K562 (cell line): ENCODE data around the gene CATSPER1. TPM values are rescaled to one million over a fixed set of nuclear protein-coding genes. Genes with fewer than 3 reads are reported as not detected.

Experiments used
- ATAC-seq: fragments of 200-7000 bp; cut with Tn5 transposase; 3 replicates; pipeline ENCODE4 v1.9.1; 2020; ENCODE audit warnings: moderate library complexity
- BruUV-seq: library from RNA; stranded (reverse); fragments of 400-500 nt; replicated peaks from 2 replicates; lab custom pipeline; 2021; lab: Mats Ljungman, UMichigan
- CTCF ChIA-PET: fragments of 300-600 bp; formaldehyde crosslinking; extraction: SDS; loops from one replicate; lab custom pipeline; 2021; ENCODE audit warnings: low intra/inter-chr PET ratio; lab: Yijun Ruan, JAX
- POLR2A ChIA-PET: fragments of 300-600, 350-650 bp; sonication (Branson Sonifier 250); formaldehyde crosslinking; extraction: SDS; loops from one replicate; lab custom pipeline; 2021; ENCODE audit warnings: antibody characterized with exemption, inconsistent platforms; lab: Yijun Ruan, JAX
- DNase-seq, 4 experiments: peaks; one replicate each; pipeline versions ENCODE4 v3.0.0 to v3.0.0-alpha.2; 2011 to 2018; ENCODE audit warnings: low spot score in 3 of 4, mixed read lengths in 3 of 4; ENCODE audit errors: extremely low read depth in 1 of 4
- FAIRE-seq: peaks from 2 replicates; lab custom pipeline; 2011; peaks lifted over from hg19 to GRCh38; lab: Jason Lieb, UNC
- H2AFZ ChIP-seq: 2 replicates; pipeline ENCODE4 v1.6.0; 2011; ENCODE audit warnings: low read depth, low read length, control low read depth, inconsistent platforms
- H3K27ac ChIP-seq: fragments of 200-600 bp; 3 replicates; pipeline ENCODE4 v1.8.0; 2011; ENCODE audit warnings: low read depth, mild to moderate bottlenecking, control low read depth, inconsistent platforms, low read length, moderate library complexity, mixed read lengths; ENCODE audit errors: extremely low read depth
- H3K27me3 ChIP-seq, 2 experiments: fragments of 300-600 bp in 1 of 2; 2 replicates in 1 of 2; 3 replicates in 1 of 2; pipeline versions ENCODE4 v1.6.0 to v1.8.0; 2011; ENCODE audit warnings: inconsistent platforms in 2 of 2, low read length in 2 of 2, mild to moderate bottlenecking in 1 of 2, mixed read lengths in 1 of 2, moderate library complexity in 1 of 2; ENCODE audit not compliant: control insufficient read depth in 2 of 2, insufficient read depth in 2 of 2
- H3K36me3 ChIP-seq: fragments of 300-600 bp; 3 replicates; pipeline ENCODE4 v1.8.0; 2011; ENCODE audit warnings: mild to moderate bottlenecking, low read length, inconsistent platforms; ENCODE audit not compliant: control insufficient read depth, insufficient read depth
- H3K4me1 ChIP-seq, 2 experiments: fragments of 200-600 bp in 1 of 2; replicated peaks in 1 of 2; 2 replicates in 1 of 2; 3 replicates in 1 of 2; pipeline versions ENCODE4 v1.5.1 to v1.8.0; 2011; ENCODE audit warnings: inconsistent platforms in 2 of 2, low read length in 2 of 2, mild to moderate bottlenecking in 1 of 2, mixed read lengths in 1 of 2, moderate library complexity in 1 of 2; ENCODE audit not compliant: control insufficient read depth in 2 of 2, insufficient read depth in 2 of 2
- H3K4me2 ChIP-seq: 2 replicates; pipeline ENCODE4 v1.6.1; 2011; ENCODE audit warnings: low read length, control low read depth, inconsistent platforms, mixed read lengths; ENCODE audit not compliant: insufficient read depth
- H3K4me3 ChIP-seq: fragments of 200-600 bp; sonication (generic), shearing (Covaris generic); 2 replicates; pipeline ENCODE4 v1.5.1; 2016; ENCODE audit warnings: control low read depth, inconsistent platforms
- H3K79me2 ChIP-seq: fragments of 200-600 bp; 3 replicates; pipeline ENCODE4 v1.8.0; 2011; ENCODE audit warnings: low read length, inconsistent platforms; ENCODE audit not compliant: control insufficient read depth, insufficient read depth
- H3K9ac ChIP-seq, 2 experiments: 2 replicates each; pipeline versions ENCODE4 v1.6.0 to v1.6.1; 2011; ENCODE audit warnings: low read depth in 2 of 2, low read length in 2 of 2, control low read depth in 1 of 2, inconsistent platforms in 1 of 2, mild to moderate bottlenecking in 1 of 2, mixed read lengths in 1 of 2; ENCODE audit not compliant: insufficient read depth in 1 of 2
- H3K9me1 ChIP-seq: one replicate; pipeline ENCODE4 v1.6.0; 2011; ENCODE audit warnings: inconsistent platforms, mild to moderate bottlenecking, low read length, moderate library complexity; ENCODE audit not compliant: control insufficient read depth, insufficient read depth
- H3K9me3 ChIP-seq: replicated peaks from 2 replicates; pipeline ENCODE4 v1.5.1; 2011; ENCODE audit warnings: low read depth, low read length, inconsistent platforms; ENCODE audit not compliant: control insufficient read depth, insufficient read depth
- H4K20me1 ChIP-seq: replicated peaks from 2 replicates; pipeline ENCODE4 v1.6.1; 2011; ENCODE audit warnings: low read length, inconsistent platforms, mixed read lengths; ENCODE audit not compliant: control insufficient read depth, insufficient read depth
- CXXC5 ChIP-seq: fragments of 250-450 bp; sonication (Bioruptor Pico); IDR thresholded peaks from 2 replicates; pipeline ENCODE4 v1.8.0; 2022; ENCODE audit warnings: inconsistent platforms, mild to moderate bottlenecking, moderate library complexity
- KLF16 ChIP-seq: IDR thresholded peaks from 2 replicates; pipeline ENCODE4 v1.6.1; 2016; ENCODE audit warnings: antibody characterized with exemption
- RAD21 ChIP-seq, 2 experiments: fragments of 250-450 bp in 1 of 2; fragments of 450-650 bp in 1 of 2; sonication (Bioruptor Pico) in 1 of 2; formaldehyde crosslinking in 1 of 2; IDR thresholded peaks in 1 of 2; conservative IDR thresholded peaks in 1 of 2; 2 replicates each; pipeline versions ENCODE4 v1.4.0 to v1.8.0; 2020 to 2022; ENCODE audit warnings: mild to moderate bottlenecking in 2 of 2, moderate library complexity in 1 of 2
- TBL1XR1 ChIP-seq, 2 experiments: IDR thresholded peaks; 2 replicates each; pipeline ENCODE4 v1.6.1; 2012; ENCODE audit warnings: improper control_type of control experiment in 2 of 2, low read length in 2 of 2, mild to moderate bottlenecking in 1 of 2
- ZNF41 ChIP-seq: fragments of 250-450 bp; sonication (Bioruptor Pico); conservative IDR thresholded peaks from 2 replicates; pipeline ENCODE4 v1.4.0; 2020; ENCODE audit warnings: mild to moderate bottlenecking
- WGBS: fragments of 100-300 bp; shearing (Covaris generic); methylation state at CpG from one replicate; pipeline ENCODE4 v1.1.6; 2016; ENCODE audit warnings: low coverage, mixed read lengths; ENCODE audit not compliant: insufficient coverage; ENCODE audit errors: missing lambda C conversion rate; 5-methylcytosine and 5-hydroxymethylcytosine counted together
- in situ Hi-C: fragments of 300-500 bp; cut with MboI; formaldehyde crosslinking; loops from 4 replicates; pipeline ENCODE4 v1.15.0; 2018; ENCODE audit warnings: inconsistent platforms, mixed read lengths
- intact Hi-C: fragments of 100-400 bp; cut with micrococcal nuclease; formaldehyde crosslinking; loops from 2 replicates; pipeline ENCODE4 v1.14.2; 2022
- polyA plus RNA-seq, 8 experiments: library from polyadenylated mRNA; depleted of rRNA in 4 of 8; stranded (reverse) in 5 of 8; unstranded in 3 of 8; fragments of >200 nt; fragmentation: Nextera tagmentation in 2 of 8; fragmentation: Illumina TruSeq in 1 of 8; extraction: Ambion mirVana in 2 of 8; extraction: Trizol in 1 of 8; gene quantifications; 2 replicates each; pipeline versions ENCODE4 v1.2.1 to v1.2.3, GENCODE V29; 2011 to 2014; ENCODE audit warnings: inconsistent platforms in 1 of 8, missing spikeins in 1 of 8
- total RNA-seq, 7 experiments: library from RNA; depleted of rRNA in 6 of 7; stranded (reverse); fragments of >200 nt in 6 of 7; fragmentation: Illumina TruSeq in 2 of 7; extraction: Trizol in 2 of 7; gene quantifications; 2 replicates each; pipeline versions ENCODE4 v1.2.1 to v1.2.3, GENCODE V29; 2011 to 2021; ENCODE audit warnings: low replicate concordance in 1 of 7
- TF ChIP-seq, protein P1 (sequence below): sonication (generic); formaldehyde crosslinking; IDR thresholded peaks from 2 replicates; pipeline ENCODE4 v1.8.1; 2022; ENCODE audit warnings: missing genetic modification reagents
- TF ChIP-seq, protein P2 (sequence below): fragments of 250-450 bp; sonication (Bioruptor Pico); IDR thresholded peaks from 2 replicates; pipeline ENCODE4 v1.4.0; 2020; ENCODE audit warnings: mild to moderate bottlenecking, moderate library complexity, borderline replicate concordance
- TF ChIP-seq, protein P3 (sequence below): fragments of 450-650 bp; IDR thresholded peaks from 2 replicates; pipeline ENCODE4 v1.6.1; 2017; ENCODE audit warnings: antibody characterized with exemption
- TF ChIP-seq, protein P4 (sequence below): sonication (generic); formaldehyde crosslinking; IDR thresholded peaks from 2 replicates; pipeline ENCODE4 v1.8.0; 2023; ENCODE audit warnings: mild to moderate bottlenecking, missing genetic modification reagents

CATSPER1 gene
- total and polyA plus RNA-seq, 9 of the 15 experiments (the other 6 are each of a cell fraction or from before 2014, with no cell fraction given), result 0.21 to 3.3 (median 0.76) TPM

DNA sequence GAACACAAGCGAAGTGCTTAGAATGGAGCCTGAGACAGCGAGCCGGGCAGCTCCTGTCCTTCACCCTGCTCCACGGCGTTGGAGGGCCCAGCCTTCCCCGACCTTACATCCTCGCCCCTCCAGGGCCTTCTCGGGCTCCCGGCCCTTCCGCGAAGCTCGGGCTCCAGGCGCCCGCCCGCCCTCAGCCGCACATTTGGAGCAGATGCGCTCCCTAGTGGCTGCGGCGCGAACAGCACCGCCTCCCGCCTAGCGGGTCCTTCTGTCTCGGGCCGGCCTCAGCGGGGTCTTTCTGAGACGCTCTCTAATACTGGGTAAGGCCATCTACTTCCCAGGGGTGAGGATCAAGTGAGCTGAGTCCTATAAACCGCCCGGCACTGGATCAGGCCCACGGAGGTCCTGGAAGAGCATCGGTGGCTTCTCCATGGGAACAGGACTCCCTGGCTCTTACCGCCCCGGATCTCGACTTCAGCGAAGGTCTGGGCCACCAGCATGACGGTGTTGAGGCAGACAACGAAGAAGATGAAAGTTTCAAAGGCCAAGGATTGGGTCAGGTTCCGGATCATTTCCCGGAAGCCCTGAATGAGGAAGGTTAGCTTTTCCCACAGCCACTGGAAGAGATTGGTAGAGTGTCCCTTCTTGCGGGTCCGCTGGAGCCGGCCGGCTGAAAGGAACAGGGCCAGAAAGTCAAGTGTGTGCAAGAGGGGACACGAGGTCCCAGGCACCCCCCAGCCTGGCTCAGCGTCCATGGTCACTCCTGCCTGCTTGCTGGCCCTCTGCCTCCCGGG lies 3.7 kb downstream of the CATSPER1 start:
- DNase-seq, result peak; percentile 87 to 90 (median 90)
- POLR2A ChIA-PET, result interaction anchor here (0.6 to 1.6 kb wide), 14 partner anchors 10 to 521 kb away, joined by 3 to 13 read pairs (median 3); partner anchors contain the start of genes BANF1, CCDC85B, CST6 and FOSL1
- CTCF ChIA-PET, result interaction anchor here (0.5 to 1.3 kb wide), 4 partner anchors 33 to 608 kb away, joined by 4 to 6 read pairs (median 4); no protein-coding TSS in a partner anchor
- H3K79me2 ChIP-seq, result no peaks in the 10 kb centered on the region
- no peaks in the 10 kb centered on the region for H3K9me3 ChIP-seq
- H3K27me3 ChIP-seq, result no peaks in the 10 kb centered on the region
- H3K4me2 ChIP-seq, result peak overlapping the region; percentile 83
- intact Hi-C loops (loop anchor here (1.0 kb wide), 1 partner anchor 33 kb away; no protein-coding TSS in a partner anchor), in situ Hi-C loops (no loop called here)
- H3K9ac ChIP-seq, result peak overlapping the region; percentile 53 to 80
- H3K4me3 ChIP-seq, result peak overlapping the region; percentile 26; the same call in 1 of the 2 replicates
- H3K36me3 ChIP-seq, result no peaks in the 10 kb centered on the region
- WGBS, result 7% methylated on average over 30 of the region's 46 CpGs
- H4K20me1 ChIP-seq, result no peaks in the 10 kb centered on the region
- H3K4me1 ChIP-seq, result peaks cover 13 to 53% of the 10 kb centered on the region in 2 experiments
- peak; percentile 94 for ATAC-seq
- H2AFZ ChIP-seq, result peak overlapping the region; percentile 97
- H3K9me1 ChIP-seq, result peaks cover 5% of the 10 kb centered on the region
- BruUV-seq, result no TSS peak
- H3K27ac ChIP-seq, result no peak overlapping the region; the same call in 2 of the 3 replicates
- peak; percentile 82 for FAIRE-seq
- peak; percentile 47; the same call in 1 of the 2 replicates for TF ChIP-seq KLF16
- TF ChIP-seq, protein P1, sequence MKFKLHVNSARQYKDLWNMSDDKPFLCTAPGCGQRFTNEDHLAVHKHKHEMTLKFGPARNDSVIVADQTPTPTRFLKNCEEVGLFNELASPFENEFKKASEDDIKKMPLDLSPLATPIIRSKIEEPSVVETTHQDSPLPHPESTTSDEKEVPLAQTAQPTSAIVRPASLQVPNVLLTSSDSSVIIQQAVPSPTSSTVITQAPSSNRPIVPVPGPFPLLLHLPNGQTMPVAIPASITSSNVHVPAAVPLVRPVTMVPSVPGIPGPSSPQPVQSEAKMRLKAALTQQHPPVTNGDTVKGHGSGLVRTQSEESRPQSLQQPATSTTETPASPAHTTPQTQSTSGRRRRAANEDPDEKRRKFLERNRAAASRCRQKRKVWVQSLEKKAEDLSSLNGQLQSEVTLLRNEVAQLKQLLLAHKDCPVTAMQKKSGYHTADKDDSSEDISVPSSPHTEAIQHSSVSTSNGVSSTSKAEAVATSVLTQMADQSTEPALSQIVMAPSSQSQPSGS (CRISPR knock-in tag), result no peak
- TF ChIP-seq, protein P2, sequence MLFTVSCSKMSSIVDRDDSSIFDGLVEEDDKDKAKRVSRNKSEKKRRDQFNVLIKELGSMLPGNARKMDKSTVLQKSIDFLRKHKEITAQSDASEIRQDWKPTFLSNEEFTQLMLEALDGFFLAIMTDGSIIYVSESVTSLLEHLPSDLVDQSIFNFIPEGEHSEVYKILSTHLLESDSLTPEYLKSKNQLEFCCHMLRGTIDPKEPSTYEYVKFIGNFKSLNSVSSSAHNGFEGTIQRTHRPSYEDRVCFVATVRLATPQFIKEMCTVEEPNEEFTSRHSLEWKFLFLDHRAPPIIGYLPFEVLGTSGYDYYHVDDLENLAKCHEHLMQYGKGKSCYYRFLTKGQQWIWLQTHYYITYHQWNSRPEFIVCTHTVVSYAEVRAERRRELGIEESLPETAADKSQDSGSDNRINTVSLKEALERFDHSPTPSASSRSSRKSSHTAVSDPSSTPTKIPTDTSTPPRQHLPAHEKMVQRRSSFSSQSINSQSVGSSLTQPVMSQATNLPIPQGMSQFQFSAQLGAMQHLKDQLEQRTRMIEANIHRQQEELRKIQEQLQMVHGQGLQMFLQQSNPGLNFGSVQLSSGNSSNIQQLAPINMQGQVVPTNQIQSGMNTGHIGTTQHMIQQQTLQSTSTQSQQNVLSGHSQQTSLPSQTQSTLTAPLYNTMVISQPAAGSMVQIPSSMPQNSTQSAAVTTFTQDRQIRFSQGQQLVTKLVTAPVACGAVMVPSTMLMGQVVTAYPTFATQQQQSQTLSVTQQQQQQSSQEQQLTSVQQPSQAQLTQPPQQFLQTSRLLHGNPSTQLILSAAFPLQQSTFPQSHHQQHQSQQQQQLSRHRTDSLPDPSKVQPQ, result no peak
- peak in 1 of 2 experiments; percentile 21; a peak in 1 of 4 replicates for TF ChIP-seq TBL1XR1 (IDR thresholded peaks at IDR 0.05; ENCODE audit: low read length in 2 of 2)
- TF ChIP-seq, protein P3, sequence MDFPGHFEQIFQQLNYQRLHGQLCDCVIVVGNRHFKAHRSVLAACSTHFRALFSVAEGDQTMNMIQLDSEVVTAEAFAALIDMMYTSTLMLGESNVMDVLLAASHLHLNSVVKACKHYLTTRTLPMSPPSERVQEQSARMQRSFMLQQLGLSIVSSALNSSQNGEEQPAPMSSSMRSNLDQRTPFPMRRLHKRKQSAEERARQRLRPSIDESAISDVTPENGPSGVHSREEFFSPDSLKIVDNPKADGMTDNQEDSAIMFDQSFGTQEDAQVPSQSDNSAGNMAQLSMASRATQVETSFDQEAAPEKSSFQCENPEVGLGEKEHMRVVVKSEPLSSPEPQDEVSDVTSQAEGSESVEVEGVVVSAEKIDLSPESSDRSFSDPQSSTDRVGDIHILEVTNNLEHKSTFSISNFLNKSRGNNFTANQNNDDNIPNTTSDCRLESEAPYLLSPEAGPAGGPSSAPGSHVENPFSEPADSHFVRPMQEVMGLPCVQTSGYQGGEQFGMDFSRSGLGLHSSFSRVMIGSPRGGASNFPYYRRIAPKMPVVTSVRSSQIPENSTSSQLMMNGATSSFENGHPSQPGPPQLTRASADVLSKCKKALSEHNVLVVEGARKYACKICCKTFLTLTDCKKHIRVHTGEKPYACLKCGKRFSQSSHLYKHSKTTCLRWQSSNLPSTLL, result no peak
- peak; percentile 78 to 87 for TF ChIP-seq RAD21 (CRISPR knock-in tag; conservative IDR thresholded peaks at IDR 0.05 in 1 of 2, IDR thresholded peaks at IDR 0.05 in 1 of 2)
- TF ChIP-seq CXXC5 (CRISPR knock-in tag), result peak; percentile 54; the same call in 1 of the 2 replicates
- TF ChIP-seq ZNF41 (CRISPR knock-in tag), result no peak
- TF ChIP-seq, protein P4, sequence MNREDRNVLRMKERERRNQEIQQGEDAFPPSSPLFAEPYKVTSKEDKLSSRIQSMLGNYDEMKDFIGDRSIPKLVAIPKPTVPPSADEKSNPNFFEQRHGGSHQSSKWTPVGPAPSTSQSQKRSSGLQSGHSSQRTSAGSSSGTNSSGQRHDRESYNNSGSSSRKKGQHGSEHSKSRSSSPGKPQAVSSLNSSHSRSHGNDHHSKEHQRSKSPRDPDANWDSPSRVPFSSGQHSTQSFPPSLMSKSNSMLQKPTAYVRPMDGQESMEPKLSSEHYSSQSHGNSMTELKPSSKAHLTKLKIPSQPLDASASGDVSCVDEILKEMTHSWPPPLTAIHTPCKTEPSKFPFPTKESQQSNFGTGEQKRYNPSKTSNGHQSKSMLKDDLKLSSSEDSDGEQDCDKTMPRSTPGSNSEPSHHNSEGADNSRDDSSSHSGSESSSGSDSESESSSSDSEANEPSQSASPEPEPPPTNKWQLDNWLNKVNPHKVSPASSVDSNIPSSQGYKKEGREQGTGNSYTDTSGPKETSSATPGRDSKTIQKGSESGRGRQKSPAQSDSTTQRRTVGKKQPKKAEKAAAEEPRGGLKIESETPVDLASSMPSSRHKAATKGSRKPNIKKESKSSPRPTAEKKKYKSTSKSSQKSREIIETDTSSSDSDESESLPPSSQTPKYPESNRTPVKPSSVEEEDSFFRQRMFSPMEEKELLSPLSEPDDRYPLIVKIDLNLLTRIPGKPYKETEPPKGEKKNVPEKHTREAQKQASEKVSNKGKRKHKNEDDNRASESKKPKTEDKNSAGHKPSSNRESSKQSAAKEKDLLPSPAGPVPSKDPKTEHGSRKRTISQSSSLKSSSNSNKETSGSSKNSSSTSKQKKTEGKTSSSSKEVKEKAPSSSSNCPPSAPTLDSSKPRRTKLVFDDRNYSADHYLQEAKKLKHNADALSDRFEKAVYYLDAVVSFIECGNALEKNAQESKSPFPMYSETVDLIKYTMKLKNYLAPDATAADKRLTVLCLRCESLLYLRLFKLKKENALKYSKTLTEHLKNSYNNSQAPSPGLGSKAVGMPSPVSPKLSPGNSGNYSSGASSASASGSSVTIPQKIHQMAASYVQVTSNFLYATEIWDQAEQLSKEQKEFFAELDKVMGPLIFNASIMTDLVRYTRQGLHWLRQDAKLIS (CRISPR knock-in tag), result no peak
